B cell (primary cell): ENCODE data around the gene CLCNKB.

Experiments used
- CTCF ChIP-seq: fragments of 200-600 bp; IDR thresholded peaks from one replicate; pipeline ENCODE4 v1.8.0; 2022; ENCODE audit warnings: antibody characterized with exemption, mild to moderate bottlenecking
- EZH2 ChIP-seq: IDR thresholded peaks from 2 replicates; pipeline ENCODE4 v1.6.1; 2012; ENCODE audit warnings: borderline replicate concordance, low read depth, mild to moderate bottlenecking, moderate library complexity, low read length; ENCODE audit not compliant: insufficient read depth, poor library complexity, severe bottlenecking

GRCh38 chr1:16071614-16072013, 28.0 kb downstream of the CLCNKB start:
- no peak for TF ChIP-seq EZH2
- no peak for TF ChIP-seq CTCF
